Stimulated activated CD4-positive, alpha-beta T cell treated with anti-CD3 and anti-CD28 coated beads, Interleukin-1b, Interleukin-23, amount 100 ng/mL, for 1 hour (primary cell): ENCODE results near the gene BMP7.

Source experiments
- DNase-seq, 2 donors: peaks; one replicate each; pipeline ENCODE4 v3.0.0-alpha.2; 2020; ENCODE audit warnings: low read depth in 2 of 2

Gene BMP7

GRCh38 chr20:57147185-57147584, 119.3 kb downstream of the BMP7 start:
- DNase-seq = no peak

- no peak for DNase-seq
These were observed 120.3 kb downstream of the BMP7 start for GRCh38 chr20:57146155-57146554.

DNA sequence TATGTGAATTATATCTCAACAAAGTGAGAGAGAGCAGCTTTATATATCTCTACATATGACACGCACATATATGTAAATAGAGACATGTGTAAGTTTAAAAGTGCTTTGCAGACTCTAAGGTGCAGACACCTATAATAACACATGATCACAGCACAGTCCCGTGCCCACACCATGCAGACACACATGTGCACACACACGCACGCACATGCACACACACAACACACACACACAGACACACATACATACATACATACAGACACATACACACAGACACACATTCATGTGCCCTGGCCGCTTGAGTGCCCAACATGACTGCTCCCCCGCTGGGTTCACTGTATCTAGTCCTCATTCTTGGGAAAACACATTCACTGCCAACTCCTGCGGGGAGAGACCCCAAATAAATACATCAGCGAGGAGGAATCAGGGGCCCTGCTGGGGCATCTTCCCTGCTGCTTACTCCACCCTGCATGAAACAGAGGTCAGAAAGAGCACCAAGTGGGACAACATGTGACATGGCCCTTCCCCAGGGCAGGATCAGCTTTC, 121.3 kb downstream of the BMP7 start:
- DNase-seq = no peak

- DNase-seq = no peak
These were observed 123.3 kb downstream of the BMP7 start for GRCh38 chr20:57143173-57143572.

GRCh38 chr20:57142667-57143066, 123.8 kb downstream of the BMP7 start:
- no peak for DNase-seq

DNA sequence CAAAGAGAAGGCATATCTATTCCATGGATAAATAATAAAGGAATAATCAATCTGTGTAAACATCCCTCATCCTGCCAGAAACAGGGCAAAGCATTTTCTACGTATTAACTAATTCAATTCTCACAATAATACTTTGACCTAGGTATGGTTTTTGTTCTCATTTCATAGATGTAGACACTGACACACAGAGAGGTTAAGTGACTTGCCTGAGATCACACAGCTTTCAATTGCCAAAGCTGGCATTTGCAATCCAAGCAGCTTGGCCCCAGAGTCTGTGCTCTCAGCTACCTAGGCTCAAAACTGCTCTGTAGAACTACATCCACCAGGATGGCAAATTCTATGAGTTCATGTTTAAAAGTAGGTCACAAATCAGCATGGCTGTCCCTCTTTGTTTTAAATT, 124.9 kb downstream of the BMP7 start:
- DNase-seq = no peak

DNA sequence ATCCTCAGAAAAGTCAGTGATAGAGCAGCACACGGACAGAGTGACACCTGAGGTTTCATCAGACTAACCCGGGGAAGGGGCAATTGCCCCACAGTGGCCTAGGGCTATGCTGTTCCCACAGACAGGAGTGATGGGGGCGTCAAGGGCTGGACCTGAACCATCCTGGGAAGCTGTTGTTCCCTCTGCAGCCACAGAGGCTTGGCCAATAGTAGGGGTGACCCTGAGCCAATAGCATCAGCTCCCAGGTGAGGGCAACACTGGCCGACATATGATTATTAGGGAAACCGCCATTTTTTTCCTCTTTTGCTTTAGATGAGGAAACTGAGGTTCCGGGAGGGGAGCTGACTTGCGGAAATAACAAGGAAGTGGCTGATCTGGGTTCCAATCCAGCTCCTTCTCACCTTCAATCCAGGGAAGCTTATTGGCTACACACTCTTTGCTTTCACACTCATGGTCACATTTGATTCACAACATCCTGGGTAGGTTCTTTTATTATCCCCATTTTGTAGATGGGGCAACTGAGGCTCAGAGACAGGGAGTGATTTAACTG, 126.0 kb downstream of the BMP7 start:
- DNase-seq = no peak

- no peak for DNase-seq
These were observed 126.9 kb downstream of the BMP7 start for GRCh38 chr20:57139342-57140093.

DNA sequence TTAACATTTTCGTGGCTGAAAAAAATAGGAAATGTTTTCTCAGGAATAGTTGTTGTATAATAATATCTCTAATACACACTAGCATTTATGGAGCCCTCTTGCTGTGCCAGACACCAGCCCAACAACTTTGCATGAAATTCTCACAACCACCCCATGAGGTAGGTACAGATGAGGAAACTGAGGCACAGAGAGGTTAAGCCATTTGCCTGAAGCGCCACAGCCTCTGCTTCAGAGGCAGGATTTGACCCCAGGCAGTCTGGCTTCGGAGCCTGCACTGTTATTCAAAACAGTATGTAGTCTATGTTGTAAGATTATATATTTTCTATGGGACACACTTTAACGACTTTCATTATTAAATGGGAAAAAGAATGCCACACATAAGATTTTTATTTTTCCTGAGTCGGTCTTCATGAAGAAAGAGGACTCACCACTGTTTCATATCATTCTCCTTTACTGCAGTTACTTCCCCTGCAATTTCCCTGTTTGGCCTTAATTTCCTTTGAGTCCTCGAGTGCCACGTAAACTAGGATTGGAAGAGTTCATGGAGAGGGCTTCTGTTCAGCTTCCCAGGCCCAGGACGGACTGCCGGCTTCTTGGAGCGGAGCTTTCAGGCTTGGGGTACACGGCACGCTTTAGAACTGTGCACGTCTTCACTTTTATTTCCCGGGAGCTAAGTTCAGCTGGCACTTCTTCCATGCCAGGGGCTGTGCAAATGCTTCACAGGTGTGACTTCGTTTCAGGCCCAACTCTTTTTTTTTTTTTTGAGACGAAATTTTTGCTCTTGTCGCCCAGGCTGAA, 128.0 kb downstream of the BMP7 start:
- no peak for DNase-seq

DNA sequence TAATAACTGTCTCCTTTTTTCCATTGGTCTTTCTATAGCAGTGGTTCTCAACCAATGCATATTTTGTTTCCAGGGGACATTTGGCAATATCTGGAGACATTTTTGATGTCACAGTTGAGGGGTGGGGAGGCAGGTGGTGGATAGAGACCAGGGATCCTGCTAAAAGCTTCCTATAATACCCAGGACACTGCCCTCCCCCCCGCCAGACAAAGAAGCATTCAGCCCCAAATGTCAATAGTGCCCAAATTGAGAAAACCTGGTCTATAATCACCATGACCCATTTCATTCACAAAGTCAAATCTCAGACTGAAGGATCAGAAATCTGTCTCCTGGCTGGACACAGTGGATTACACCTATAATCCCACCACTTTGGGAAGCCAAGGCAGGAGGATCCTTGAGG, 128.8 kb downstream of the BMP7 start:
- no peak for DNase-seq

GRCh38 chr20:57136734-57137133, 129.7 kb downstream of the BMP7 start:
- DNase-seq = no peak

DNA sequence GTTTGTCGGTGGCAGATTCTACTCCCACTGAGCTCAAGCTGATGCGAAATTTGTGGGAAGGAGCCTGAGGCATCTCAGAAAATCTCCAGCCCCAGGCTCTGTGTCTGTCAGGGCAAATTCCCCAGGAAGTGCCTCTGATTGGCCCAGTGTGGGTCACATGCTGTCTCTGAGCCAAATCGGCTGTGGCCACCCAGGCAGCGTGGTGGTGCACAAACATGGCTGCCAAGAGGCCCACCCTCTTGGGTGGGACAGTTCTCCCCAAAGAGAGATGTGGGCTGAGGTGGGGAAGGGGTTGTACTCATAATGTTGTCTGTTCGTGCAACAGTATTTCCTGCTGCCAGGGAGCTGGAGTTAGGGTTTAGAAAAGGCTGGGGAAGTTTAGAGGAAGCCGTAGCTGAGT, 130.6 kb downstream of the BMP7 start:
- no peak for DNase-seq

DNA sequence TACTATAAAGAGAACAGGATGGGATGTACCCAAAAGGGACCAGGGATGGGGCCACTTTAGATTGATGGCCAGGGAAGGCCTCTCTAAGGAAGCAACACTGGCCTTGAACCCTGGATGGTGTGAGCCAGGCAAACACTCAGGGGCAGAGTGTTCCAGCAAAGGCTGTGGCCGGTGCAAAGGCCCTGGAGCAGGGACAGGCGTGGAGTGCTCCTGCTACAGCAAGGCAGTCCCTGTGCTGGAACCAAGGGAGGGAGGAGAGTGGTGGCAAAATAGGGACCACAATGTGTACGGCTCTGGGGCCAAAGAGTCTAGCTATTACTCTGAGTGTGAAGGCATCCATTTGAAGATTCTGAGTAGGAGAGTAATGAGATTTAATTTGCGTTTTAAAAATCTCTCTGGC, 131.6 kb downstream of the BMP7 start:
- no peak for DNase-seq

- DNase-seq = no peak
These were observed 132.4 kb downstream of the BMP7 start for GRCh38 chr20:57133926-57134650.

DNA sequence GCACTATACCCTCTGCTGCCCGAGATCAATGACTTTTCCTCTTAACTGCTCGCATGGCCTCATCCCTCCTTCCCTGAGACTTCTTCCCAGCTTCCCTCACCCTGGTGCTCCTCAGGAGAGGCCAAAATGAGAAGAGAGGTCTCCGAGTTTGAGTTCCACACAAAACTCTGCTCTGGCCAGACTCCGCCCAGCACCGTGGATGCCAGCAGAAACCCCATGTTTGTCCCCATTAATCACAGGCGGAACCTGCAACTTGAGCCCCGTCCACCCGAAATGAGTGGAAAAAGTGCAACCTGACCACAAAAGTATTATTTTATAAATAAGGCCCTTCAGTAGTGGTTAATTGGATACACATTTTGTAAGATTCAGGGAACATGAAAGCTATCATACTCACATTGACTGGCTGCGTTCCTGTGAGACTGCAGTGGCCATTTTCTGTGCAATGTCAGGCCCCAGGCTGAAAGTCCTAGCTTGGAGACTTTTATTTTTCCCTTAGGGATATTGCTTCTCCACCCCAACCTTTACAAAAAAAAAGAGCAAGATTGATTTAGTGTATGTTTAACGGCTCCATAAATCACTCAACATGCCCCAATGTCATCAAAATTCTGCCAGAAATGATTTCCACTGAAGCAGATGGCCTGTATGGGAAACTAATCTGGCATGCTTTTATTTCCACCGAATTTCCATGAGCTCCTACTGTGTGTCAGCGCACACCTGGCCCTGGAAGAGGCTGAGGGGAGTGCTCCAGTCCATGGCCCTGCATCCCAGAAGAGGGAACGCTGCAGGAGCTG, 134.6 kb downstream of the BMP7 start:
- DNase-seq = no peak

GRCh38 chr20:57131077-57131476, 135.4 kb downstream of the BMP7 start:
- DNase-seq = no peak

DNA sequence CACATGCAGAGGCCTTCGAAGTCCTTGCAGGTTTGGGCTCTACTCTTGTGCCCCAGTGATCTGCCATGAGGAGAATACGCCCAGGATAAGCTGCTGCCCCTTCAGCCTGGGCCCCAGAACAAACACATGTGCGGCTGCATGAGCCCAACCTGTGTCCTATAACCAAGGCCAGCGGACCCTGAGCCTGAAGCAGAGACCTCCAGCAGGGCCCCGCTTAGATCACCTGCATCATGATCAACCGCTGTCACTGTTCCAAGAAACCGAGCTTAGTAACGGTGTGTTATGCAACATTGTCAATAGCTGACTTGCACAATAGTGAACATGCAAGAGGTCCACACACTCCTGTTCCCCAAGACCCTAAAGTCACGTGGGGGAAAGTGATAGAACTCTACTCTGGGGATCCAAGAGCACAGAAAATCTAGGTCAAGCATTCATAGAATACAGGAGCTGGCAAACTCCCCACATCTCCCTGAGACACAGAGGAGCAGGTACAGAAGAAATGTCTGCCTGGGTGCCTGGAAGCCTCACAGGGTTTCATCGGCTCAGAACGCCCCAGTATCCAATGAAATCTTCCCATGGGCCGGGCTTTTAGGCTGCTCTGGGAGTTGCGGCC, 136.2 kb downstream of the BMP7 start:
- no peak for DNase-seq

GRCh38 chr20:57129303-57129702, 137.1 kb downstream of the BMP7 start:
- no peak for DNase-seq

DNA sequence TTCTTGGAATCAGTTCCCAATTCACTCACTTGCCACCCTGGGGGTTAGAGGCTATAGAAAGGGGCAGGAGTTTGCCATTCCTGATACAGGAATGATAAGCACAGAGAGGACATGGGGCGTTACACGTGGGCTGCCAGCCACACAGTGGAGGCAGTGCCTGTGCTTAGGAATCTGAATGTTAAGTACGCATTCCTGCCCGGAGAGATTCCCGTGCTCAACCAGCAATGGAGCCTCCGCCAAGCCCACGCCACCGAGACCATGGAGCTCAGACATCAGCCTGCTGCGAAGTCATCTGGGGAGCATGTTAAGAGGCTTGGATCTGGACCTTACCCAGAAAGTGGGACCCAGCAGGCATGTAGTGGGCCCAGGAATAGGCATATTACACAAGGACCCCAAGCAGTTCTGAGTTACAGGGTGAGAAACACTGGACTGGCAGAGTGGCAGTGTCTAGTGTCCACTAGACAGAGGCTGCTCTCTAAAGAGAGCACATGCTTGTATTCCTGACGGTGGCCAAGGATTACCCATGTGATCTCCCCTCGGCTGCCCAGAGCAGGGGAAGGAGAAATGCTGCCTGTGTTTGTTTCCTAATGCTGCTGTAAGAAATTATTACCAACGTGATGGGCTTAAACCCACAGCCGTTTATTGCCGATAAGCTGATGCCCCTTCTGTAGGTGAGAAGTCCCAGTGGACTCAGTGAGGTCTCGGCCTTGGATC, 138.2 kb downstream of the BMP7 start:
- no peak for DNase-seq

DNA sequence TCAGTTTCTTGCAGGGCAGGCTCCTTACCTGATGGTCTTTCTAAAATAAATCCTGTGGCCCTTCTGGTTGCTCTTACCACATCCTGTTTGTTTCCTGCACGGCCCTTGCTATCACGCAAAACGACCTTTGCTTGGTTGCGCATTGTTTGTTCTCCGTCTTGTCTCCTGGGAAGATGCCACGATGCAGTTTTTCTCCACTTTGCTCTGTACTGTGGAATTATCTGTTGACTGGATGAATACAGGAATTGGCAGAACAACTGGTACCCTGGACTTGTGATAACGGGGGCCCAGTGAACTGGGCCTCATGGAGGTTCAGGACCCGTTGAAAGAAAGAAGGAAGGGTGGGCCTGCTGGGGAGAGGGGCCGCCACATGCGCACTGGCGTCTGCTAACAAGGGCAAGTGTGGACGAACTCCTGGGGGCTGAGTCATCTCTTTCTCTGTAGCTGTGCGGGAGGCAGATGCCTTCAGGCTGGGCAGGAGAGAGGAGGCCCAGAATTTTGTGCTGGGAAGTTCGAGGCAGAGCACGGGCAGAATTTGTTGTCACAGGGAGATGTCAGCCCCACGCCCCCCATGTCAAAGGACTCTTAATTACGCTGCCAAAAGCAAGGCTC, 139.9 kb downstream of the BMP7 start:
- no peak for DNase-seq
